LHCN-M2 (cell line): ENCODE measurements around the gene SERAC1. TPM values are rescaled to one million over a fixed set of nuclear protein-coding genes. Genes with fewer than 3 reads are reported as not detected.

ENCODE experiments used
- DNase-seq: peaks from one replicate; pipeline ENCODE4 v3.0.0-alpha.2; 2012; ENCODE audit warnings: low read depth
- total RNA-seq: library from RNA; depleted of rRNA; stranded (reverse); fragments of >200 nt; gene quantifications from 2 replicates; pipeline ENCODE4 v1.2.3, GENCODE V29; 2014; rRNA removed

The SERAC1 gene
- total RNA-seq, 1 experiment from 2014 or later = 8.6 TPM

GRCh38 chr6:158060455-158061360 is 107.4 kb downstream of the SERAC1 start:
- DNase-seq = peak; percentile 80

Other genes with a start within 250 kb of the SERAC1 start
- 9.8 and 11.7 TPM in 2 replicates for gene SYNJ2, start 186.4 kb downstream of the SERAC1 start, total RNA-seq
- gene GTF2H5, start 88 bp upstream of the SERAC1 start, total RNA-seq = 7.5 and 8.4 TPM in 2 replicates
- 79.6 and 95.8 TPM in 2 replicates for gene TULP4, start 144.2 kb upstream of the SERAC1 start, total RNA-seq